Measurements from ENCODE around the gene VAV3. TPM values are rescaled to one million over a fixed set of nuclear protein-coding genes. Genes with fewer than 3 reads are reported as not detected.

VAV3 gene
- total RNA-seq, 1 donor from 2014 or later, result 0.12 TPM

GRCh38 chr1:107794571-107794970 is 170.4 kb downstream of the VAV3 start:
- Mint-ChIP-seq H3K27ac (ENCODE audit: unreplicated experiment) (no peak overlapping the region), H3K36me3 (ENCODE audit: low read depth) (no peaks in the 10 kb centered on the region), H3K4me1 (ENCODE audit: low read depth) (peaks cover 4% of the 10 kb centered on the region), H3K27me3 (ENCODE audit: low read depth) (peaks cover 5% of the 10 kb centered on the region), H3K4me3 (ENCODE audit: unreplicated experiment) (no peak overlapping the region), H3K9me3 (ENCODE audit: low read depth) (no peaks in the 10 kb centered on the region)
- no peak for TF ChIP-seq CTCF (IDR thresholded peaks at IDR 0.05)
- DNase-seq (ENCODE audit: low spot score), result no peak

- no peak for DNase-seq (ENCODE audit: low spot score)
- no peak for TF ChIP-seq CTCF (IDR thresholded peaks at IDR 0.05)
- H3K9me3 Mint-ChIP-seq (ENCODE audit: low read depth), result no peaks in the 10 kb centered on the region
- H3K4me1 Mint-ChIP-seq (ENCODE audit: low read depth), result peaks cover 4% of the 10 kb centered on the region
- H3K27me3 Mint-ChIP-seq (ENCODE audit: low read depth), result peaks cover 7% of the 10 kb centered on the region
- H3K36me3 Mint-ChIP-seq (ENCODE audit: low read depth), result no peaks in the 10 kb centered on the region
- no peak overlapping the region for H3K4me3 Mint-ChIP-seq (ENCODE audit: unreplicated experiment)
- no peak overlapping the region for H3K27ac Mint-ChIP-seq (ENCODE audit: unreplicated experiment)
These were observed 171.0 kb downstream of the VAV3 start for GRCh38 chr1:107793896-107794453.

- H3K27ac Mint-ChIP-seq (ENCODE audit: unreplicated experiment), result no peak overlapping the region
- no peaks in the 10 kb centered on the region for H3K9me3 Mint-ChIP-seq (ENCODE audit: low read depth)
- no peak for DNase-seq (ENCODE audit: low spot score)
- H3K4me1 Mint-ChIP-seq (ENCODE audit: low read depth), result peaks cover 14% of the 10 kb centered on the region
- no peak overlapping the region for H3K4me3 Mint-ChIP-seq (ENCODE audit: unreplicated experiment)
- no peak for TF ChIP-seq CTCF (IDR thresholded peaks at IDR 0.05)
- no peaks in the 10 kb centered on the region for H3K36me3 Mint-ChIP-seq (ENCODE audit: low read depth)
- H3K27me3 Mint-ChIP-seq (ENCODE audit: low read depth), result peaks cover 17% of the 10 kb centered on the region
These were observed 173.6 kb downstream of the VAV3 start for GRCh38 chr1:107791348-107791747.

GRCh38 chr1:107789817-107790524 is 175.0 kb downstream of the VAV3 start:
- Mint-ChIP-seq H3K27ac (ENCODE audit: unreplicated experiment) (no peak overlapping the region), H3K9me3 (ENCODE audit: low read depth) (no peaks in the 10 kb centered on the region), H3K27me3 (ENCODE audit: low read depth) (peaks cover 17% of the 10 kb centered on the region), H3K4me3 (ENCODE audit: unreplicated experiment) (no peak overlapping the region), H3K4me1 (ENCODE audit: low read depth) (peaks cover 14% of the 10 kb centered on the region), H3K36me3 (ENCODE audit: low read depth) (no peaks in the 10 kb centered on the region)
- DNase-seq (ENCODE audit: low spot score), result no peak
- no peak for TF ChIP-seq CTCF (IDR thresholded peaks at IDR 0.05)

- Mint-ChIP-seq H3K4me1 (ENCODE audit: low read depth) (peaks cover 11% of the 10 kb centered on the region), H3K36me3 (ENCODE audit: low read depth) (no peaks in the 10 kb centered on the region), H3K4me3 (ENCODE audit: unreplicated experiment) (no peak overlapping the region), H3K27me3 (ENCODE audit: low read depth) (peaks cover 17% of the 10 kb centered on the region), H3K27ac (ENCODE audit: unreplicated experiment) (no peak overlapping the region), H3K9me3 (ENCODE audit: low read depth) (no peaks in the 10 kb centered on the region)
- DNase-seq (ENCODE audit: low spot score), result no peak
- no peak for TF ChIP-seq CTCF (IDR thresholded peaks at IDR 0.05)
These were observed 176.5 kb downstream of the VAV3 start for GRCh38 chr1:107788206-107789202.
